Measurements from ENCODE around the gene TRAK1. TPM values are rescaled to one million over a fixed set of nuclear protein-coding genes. Genes with fewer than 3 reads are reported as not detected.

The TRAK1 gene
- total RNA-seq, 1 donor, result 36.9 TPM

- no peak for DNase-seq (ENCODE audit: low read depth in 2 of 3, low spot score in 2 of 3)
These were observed 103.9 kb downstream of the TRAK1 start for GRCh38 chr3:42194943-42195510.

DNA sequence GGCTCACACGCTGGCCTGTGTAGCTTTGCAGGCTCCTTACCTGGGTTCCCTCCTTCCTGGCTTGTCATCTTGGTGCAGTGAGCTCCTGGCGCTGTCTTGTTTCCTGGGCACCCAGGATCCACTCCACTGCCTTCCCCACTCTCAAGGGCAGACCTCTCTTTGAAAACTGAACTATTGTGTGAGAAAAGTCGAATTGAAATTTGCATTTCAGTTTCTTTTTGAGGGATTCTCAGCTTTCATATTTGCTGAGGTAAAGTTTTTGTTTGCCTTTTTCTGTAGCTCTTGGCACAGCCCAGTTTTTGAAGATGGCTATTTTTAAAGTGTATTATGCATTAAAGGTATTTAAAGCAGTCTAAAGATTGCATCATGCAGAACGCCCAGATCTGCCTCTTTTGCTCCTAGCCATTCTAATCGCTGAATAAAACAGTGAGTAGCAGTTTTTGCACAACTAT is 104.7 kb downstream of the TRAK1 start:
- DNase-seq (ENCODE audit: low read depth in 2 of 3, low spot score in 2 of 3), result no peak

GRCh38 chr3:42198709-42199108 is 107.6 kb downstream of the TRAK1 start:
- no peak for DNase-seq (ENCODE audit: low read depth in 2 of 3, low spot score in 2 of 3)

DNA sequence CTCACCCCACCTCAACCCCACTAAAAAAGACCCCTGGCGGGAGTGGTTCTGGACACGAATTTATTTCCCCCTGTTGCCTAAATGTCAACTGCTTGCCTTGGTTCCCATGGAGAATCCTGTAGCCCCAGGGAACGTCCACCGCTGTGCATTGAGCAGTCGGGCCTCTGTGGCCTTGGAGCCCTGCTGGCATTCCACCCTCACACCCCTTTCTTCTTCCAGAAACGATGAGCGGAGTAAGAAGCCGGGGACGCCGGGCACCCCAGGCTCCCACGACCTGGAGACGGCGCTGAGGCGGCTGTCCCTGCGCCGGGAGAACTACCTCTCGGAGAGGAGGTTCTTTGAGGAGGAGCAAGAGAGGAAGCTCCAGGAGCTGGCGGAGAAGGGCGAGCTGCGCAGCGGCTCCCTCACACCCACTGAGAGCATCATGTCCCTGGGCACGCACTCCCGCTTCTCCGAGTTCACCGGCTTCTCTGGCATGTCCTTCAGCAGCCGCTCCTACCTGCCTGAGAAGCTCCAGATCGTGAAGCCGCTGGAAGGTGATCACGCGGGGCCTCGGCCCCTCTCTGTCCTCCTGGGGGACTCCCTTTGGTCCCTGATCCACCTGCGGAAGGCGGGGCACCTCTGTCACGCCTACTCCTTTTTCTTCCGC is 111.2 kb downstream of the TRAK1 start:
- no peak for DNase-seq (ENCODE audit: low read depth in 2 of 3, low spot score in 2 of 3)

- DNase-seq (ENCODE audit: low read depth in 2 of 3, low spot score in 2 of 3), result no peak
These were observed 113.9 kb downstream of the TRAK1 start for GRCh38 chr3:42204867-42205599.

DNA sequence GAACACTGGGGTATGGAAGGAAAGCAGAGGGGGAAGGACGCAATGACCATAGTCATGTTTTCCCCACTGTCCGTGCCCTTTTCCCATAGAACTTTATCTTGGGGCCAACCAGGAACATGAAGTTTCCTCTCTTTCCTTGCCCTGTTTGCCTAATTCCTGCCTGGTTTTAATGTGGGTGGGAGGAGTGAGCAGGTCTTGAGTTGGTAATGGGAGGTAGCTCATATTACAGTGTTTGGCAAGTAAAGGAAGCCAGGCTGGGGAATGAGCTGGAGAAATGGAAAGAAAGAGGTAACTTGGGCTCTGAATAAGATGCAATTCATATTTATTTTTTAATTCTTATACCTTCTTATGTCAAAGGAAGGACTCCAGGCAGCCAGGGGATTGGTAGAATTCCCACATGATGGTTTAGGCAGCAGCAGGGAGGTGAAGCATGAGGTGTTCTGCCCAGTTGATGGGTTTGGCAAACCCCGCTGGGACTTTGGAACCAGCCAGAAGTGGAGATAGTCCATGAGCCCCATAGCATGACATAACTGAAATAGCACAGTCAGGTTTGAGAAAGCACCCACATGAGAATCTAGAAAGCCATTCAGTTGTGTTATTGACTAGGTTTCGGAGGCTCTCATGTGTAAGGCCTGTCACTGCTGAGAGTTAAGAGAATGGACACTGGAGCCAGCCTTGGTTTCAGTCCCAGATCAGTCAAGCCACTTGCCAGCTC is 114.8 kb downstream of the TRAK1 start:
- DNase-seq (ENCODE audit: low read depth in 2 of 3, low spot score in 2 of 3), result no peak

DNA sequence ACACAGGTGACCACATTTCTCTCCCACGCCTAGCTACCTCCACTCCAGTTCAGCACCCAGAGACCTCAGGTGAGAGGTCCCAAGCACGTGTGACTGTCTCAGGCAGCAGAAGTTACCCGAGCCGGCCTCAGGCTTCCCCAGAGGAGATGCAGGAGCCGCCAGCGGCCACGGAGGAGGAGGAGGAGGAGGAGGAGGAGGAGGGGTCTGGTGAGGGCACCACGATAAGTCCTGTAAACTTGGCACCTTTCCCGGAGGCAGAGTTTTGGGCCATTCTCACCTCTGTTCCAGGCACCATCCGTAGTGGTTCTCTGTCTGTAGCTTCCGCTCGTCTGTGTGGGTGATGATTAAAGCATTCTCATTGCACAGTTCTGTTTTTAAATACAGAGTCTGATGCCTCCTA is 118.8 kb downstream of the TRAK1 start:
- DNase-seq (ENCODE audit: low read depth in 2 of 3, low spot score in 2 of 3), result no peak

GRCh38 chr3:42210726-42211125 is 119.6 kb downstream of the TRAK1 start:
- no peak for DNase-seq (ENCODE audit: low read depth in 2 of 3, low spot score in 2 of 3)

- DNase-seq (ENCODE audit: low read depth in 2 of 3, low spot score in 2 of 3), result peak in 1 of 3 donors; percentile 69
These were observed 122.3 kb downstream of the TRAK1 start for GRCh38 chr3:42213417-42213816.

DNA sequence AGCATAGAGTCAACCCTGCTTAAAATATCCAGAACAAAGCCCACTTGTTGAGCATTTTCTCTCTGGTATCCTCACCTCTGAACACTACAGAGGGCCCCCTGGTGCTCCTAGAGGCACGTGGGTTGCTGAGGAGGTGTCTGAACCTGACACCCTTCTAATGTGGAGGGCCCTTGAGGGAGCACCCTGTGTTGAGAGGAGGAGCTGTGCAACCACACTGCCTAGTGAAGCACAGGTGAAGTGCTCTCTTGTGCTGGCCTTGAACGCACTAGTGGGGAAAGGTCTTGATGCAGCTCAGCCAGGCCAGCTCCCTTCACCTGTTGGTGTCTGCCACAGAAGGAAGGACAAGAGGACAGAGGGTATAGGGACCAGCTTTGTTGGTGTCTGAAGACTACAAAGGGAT is 122.9 kb downstream of the TRAK1 start:
- no peak for DNase-seq (ENCODE audit: low read depth in 2 of 3, low spot score in 2 of 3)

- DNase-seq (ENCODE audit: low read depth in 2 of 3, low spot score in 2 of 3), result no peak
These were observed 123.6 kb downstream of the TRAK1 start for GRCh38 chr3:42214565-42215283.

GRCh38 chr3:42216302-42216701 is 125.1 kb downstream of the TRAK1 start:
- no peak for DNase-seq (ENCODE audit: low read depth in 2 of 3, low spot score in 2 of 3)

GRCh38 chr3:42216931-42217333 is 125.8 kb downstream of the TRAK1 start:
- no peak for DNase-seq (ENCODE audit: low read depth in 2 of 3, low spot score in 2 of 3)

DNA sequence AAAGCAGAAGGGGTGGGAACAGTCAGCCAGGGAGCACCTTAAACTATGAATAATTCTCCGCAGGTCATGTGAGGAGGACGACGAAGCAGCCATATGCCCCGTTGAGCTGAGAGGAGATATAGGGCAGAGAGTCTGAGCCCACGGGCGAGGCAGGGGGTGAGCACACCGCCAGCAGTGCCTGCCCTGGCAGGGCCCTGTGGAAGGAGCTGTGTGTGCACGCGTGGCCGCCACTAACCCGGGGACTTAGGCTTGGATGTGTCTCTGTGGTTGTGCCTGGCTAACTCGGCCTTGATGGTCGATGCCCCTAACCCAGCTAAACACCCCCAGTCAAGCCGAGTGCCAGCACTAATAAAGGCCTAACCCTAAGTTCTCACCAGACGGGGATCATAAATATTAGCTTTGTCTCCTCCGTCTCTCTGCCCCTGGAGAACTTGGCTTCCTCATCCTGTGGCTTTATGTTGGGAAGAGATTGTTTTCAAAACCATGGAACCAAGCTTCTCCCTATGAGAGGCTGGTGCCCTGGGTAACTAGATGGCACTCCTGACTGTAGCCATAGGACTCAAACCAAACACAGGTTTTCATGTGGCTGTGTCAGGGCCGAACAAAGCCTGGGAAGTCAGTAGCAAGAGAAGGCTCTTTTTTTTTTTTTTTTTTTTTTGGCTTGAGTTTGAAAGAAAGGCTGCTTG is 129.4 kb downstream of the TRAK1 start:
- no peak for DNase-seq (ENCODE audit: low read depth in 2 of 3, low spot score in 2 of 3)

- DNase-seq (ENCODE audit: low read depth in 2 of 3, low spot score in 2 of 3), result no peak
These were observed 132.0 kb downstream of the TRAK1 start for GRCh38 chr3:42222942-42223693.

DNA sequence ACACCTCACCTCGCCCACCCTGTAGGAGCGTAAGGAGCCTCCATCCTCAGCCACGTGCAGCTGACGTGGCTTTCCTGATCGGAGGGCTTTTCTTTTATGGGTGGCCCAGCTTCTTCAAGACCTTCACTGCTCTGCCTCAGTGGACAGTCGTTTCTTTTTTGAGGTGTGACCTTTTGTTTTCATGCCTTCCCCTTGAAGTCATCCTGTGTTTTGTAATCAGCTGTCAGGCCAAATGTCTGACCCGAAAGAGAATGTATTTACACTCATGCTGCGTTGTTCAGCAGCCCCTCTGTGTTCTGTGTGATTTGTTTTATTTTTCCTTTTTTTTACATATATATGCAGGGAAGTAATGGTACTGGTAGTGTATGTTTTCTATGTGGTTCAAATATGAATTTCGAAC is 133.0 kb downstream of the TRAK1 start:
- DNase-seq (ENCODE audit: low read depth in 2 of 3, low spot score in 2 of 3), result no peak

DNA sequence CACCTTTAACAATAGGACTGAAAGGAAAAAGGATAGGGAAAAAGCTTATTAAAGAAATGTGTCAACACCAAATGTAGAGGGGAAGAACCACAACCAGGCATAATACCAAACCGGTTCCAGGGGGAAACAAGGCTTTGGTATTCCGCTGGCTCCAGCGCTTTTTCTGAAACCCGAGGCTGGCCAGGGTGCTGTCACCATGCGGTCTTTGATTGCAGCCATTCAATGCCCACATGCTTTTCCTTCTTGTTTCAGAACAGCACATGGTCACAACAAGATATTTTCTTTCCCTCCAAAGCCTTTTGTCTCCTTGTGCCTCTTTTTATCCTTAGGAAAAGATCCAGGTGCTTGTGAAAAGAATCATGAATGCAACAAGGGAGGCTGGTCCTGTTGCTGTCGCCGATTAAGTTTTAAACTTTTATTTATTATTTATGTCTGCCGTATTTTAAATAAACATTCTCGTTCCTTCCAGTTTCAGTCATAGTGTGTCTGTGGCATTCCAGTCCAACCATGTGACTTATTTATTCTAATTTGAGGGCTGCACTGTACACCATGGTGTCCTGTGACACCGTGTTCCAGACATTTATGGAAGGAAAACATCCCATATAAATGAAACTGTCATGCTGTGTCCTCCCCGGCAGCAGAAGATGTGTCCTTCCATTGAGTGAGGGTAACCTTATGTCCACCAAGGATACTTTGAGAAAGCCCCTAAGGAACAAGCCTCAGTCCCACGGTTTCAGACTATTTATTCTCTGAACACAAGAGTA is 133.7 kb downstream of the TRAK1 start:
- DNase-seq (ENCODE audit: low read depth in 2 of 3, low spot score in 2 of 3), result no peak

- no peak for DNase-seq (ENCODE audit: low read depth in 2 of 3, low spot score in 2 of 3)
These were observed 134.6 kb downstream of the TRAK1 start for GRCh38 chr3:42225486-42226363.

Measured in hematopoietic multipotent progenitor cell (in vitro differentiated cells).